CD14-positive monocyte (primary cell): ENCODE results near the gene NRG3. TPM values are rescaled to one million over a fixed set of nuclear protein-coding genes. Genes with fewer than 3 reads are reported as not detected.
"Not testable (repeated sequence)": the region's sequence is repeated elsewhere in the genome, so short reads cannot be mapped to it uniquely, and the experiment has no call there.

Experiments
- DNase-seq, 3 donors: peaks; one replicate each; pipeline ENCODE4 v3.0.0-alpha.2; 2011 to 2022
- H2AFZ ChIP-seq: 2 replicates; pipeline ENCODE4 v1.6.0; 2012; ENCODE audit warnings: mild to moderate bottlenecking, low read depth, low read length, inconsistent platforms; ENCODE audit not compliant: insufficient read depth, poor library complexity, severe bottlenecking
- H3K27ac ChIP-seq, 2 donors: 1 replicate in 1 of 2; 2 replicates in 1 of 2; pipeline ENCODE4 v1.5.1; 2012 to 2013; ENCODE audit warnings: low read length in 2 of 2, control low read depth in 1 of 2, inconsistent platforms in 1 of 2, low read depth in 1 of 2, mild to moderate bottlenecking in 1 of 2
- H3K27me3 ChIP-seq, 2 donors: one replicate each; pipeline versions ENCODE4 v1.6.0 to v1.6.1; 2011 to 2013; ENCODE audit warnings: low read length in 2 of 2; ENCODE audit not compliant: control insufficient read depth in 2 of 2, insufficient read depth in 2 of 2
- H3K36me3 ChIP-seq, 2 donors: replicated peaks in 1 of 2; 1 replicate in 1 of 2; 2 replicates in 1 of 2; pipeline versions ENCODE4 v1.5.1 to v1.6.1; 2012 to 2013; ENCODE audit warnings: low read length in 2 of 2, control low read depth in 1 of 2, inconsistent platforms in 1 of 2, mild to moderate bottlenecking in 1 of 2; ENCODE audit not compliant: insufficient read depth in 2 of 2, control insufficient read depth in 1 of 2
- H3K4me1 ChIP-seq, 2 donors: 1 replicate in 1 of 2; 2 replicates in 1 of 2; pipeline versions ENCODE4 v1.5.1 to v1.6.1; 2012 to 2013; ENCODE audit warnings: low read length in 2 of 2, control low read depth in 1 of 2, inconsistent platforms in 1 of 2, mild to moderate bottlenecking in 1 of 2, moderate library complexity in 1 of 2; ENCODE audit not compliant: insufficient read depth in 2 of 2, control insufficient read depth in 1 of 2
- H3K4me2 ChIP-seq: replicated peaks from 2 replicates; pipeline ENCODE3; 2012; ENCODE audit warnings: low read length, moderate library complexity, mild to moderate bottlenecking; ENCODE audit not compliant: poor library complexity, severe bottlenecking; ENCODE audit errors: extremely low read depth
- H3K4me3 ChIP-seq, 3 experiments: fragments of 200-600 bp in 1 of 3; sonication (generic) in 1 of 3; replicated peaks in 1 of 3; 1 replicate in 2 of 3; 2 replicates in 1 of 3; pipeline ENCODE4 v1.5.1; 2011 to 2013; ENCODE audit warnings: low read length in 3 of 3, mild to moderate bottlenecking in 3 of 3, control low read depth in 2 of 3, low read depth in 2 of 3, inconsistent platforms in 1 of 3, moderate library complexity in 1 of 3
- H3K79me2 ChIP-seq: 2 replicates; pipeline ENCODE4 v1.6.0; 2012; ENCODE audit warnings: mild to moderate bottlenecking, control low read depth, inconsistent platforms, low read length, moderate library complexity; ENCODE audit not compliant: insufficient read depth
- H3K9ac ChIP-seq: 2 replicates; pipeline ENCODE4 v1.6.0; 2017; ENCODE audit warnings: low read length, mild to moderate bottlenecking; ENCODE audit not compliant: insufficient read depth, poor library complexity, severe bottlenecking
- H3K9me3 ChIP-seq, 2 donors: replicated peaks in 1 of 2; 1 replicate in 1 of 2; 2 replicates in 1 of 2; pipeline versions ENCODE4 v1.5.1 to v1.6.1; 2012 to 2013; ENCODE audit warnings: low read length in 2 of 2, control low read depth in 1 of 2; ENCODE audit not compliant: control insufficient read depth in 1 of 2, insufficient read depth in 1 of 2
- H4K20me1 ChIP-seq: 2 replicates; pipeline ENCODE4 v1.6.0; 2012; ENCODE audit warnings: mild to moderate bottlenecking, low read length, control low read depth, moderate library complexity; ENCODE audit not compliant: insufficient read depth
- H3K27ac Mint-ChIP-seq, 7 donors: one replicate each; pipeline ENCODE4 v1.8.0; 2020; ENCODE audit warnings: mild to moderate bottlenecking in 7 of 7, mixed read lengths in 7 of 7, moderate library complexity in 6 of 7, inconsistent platforms in 2 of 7
- H3K27me3 Mint-ChIP-seq, 3 donors: one replicate each; pipeline ENCODE4 v1.8.0; 2021 to 2022; ENCODE audit warnings: low read depth in 3 of 3, mild to moderate bottlenecking in 3 of 3, mixed read lengths in 3 of 3, moderate library complexity in 3 of 3, inconsistent platforms in 1 of 3
- H3K36me3 Mint-ChIP-seq, 2 donors: one replicate each; pipeline ENCODE4 v1.8.0; 2020; ENCODE audit warnings: mixed read lengths in 2 of 2, inconsistent platforms in 1 of 2, mild to moderate bottlenecking in 1 of 2
- H3K4me1 Mint-ChIP-seq: one replicate; pipeline ENCODE4 v1.8.0; 2020; ENCODE audit warnings: mild to moderate bottlenecking, mixed read lengths
- H3K4me3 Mint-ChIP-seq, 2 donors: one replicate each; pipeline ENCODE4 v1.8.0; 2020; ENCODE audit warnings: mild to moderate bottlenecking in 2 of 2, mixed read lengths in 2 of 2, moderate library complexity in 1 of 2
- H3K9me3 Mint-ChIP-seq, 7 donors: one replicate each; pipeline ENCODE4 v1.8.0; 2020 to 2022; ENCODE audit warnings: mixed read lengths in 7 of 7, mild to moderate bottlenecking in 6 of 7, moderate library complexity in 6 of 7, inconsistent platforms in 2 of 7
- WGBS: methylation state at CpG from one replicate; pipeline ENCODE4 v1.1.5; 2013; ENCODE audit warnings: missing lambda C conversion rate; ENCODE audit not compliant: insufficient coverage; 5-methylcytosine and 5-hydroxymethylcytosine counted together
- intact Hi-C, 2 donors: fragments of 100-400 bp; cut with micrococcal nuclease; formaldehyde crosslinking; loops; one replicate each; pipeline versions ENCODE4 v1.15.0 to v1.15.1; 2023
- polyA plus RNA-seq, 3 donors: library from polyadenylated mRNA; depleted of rRNA in 1 of 3; unstranded in 2 of 3; stranded (reverse) in 1 of 3; fragments of 300-500 nt in 2 of 3; fragments of >200 nt in 1 of 3; fragmentation: Illumina TruSeq in 2 of 3; gene quantifications; 1 replicate in 2 of 3; 2 replicates in 1 of 3; pipeline ENCODE4 v1.2.3, GENCODE V29; 2012 to 2021
- TF ChIP-seq, protein P1 (sequence below): fragments of 200-600 bp; IDR thresholded peaks from one replicate; pipeline ENCODE4 v1.8.0; 2022; ENCODE audit warnings: antibody characterized with exemption, mild to moderate bottlenecking

Gene NRG3
- polyA plus RNA-seq, 3 donors: not detected

- Mint-ChIP-seq H3K4me3 (no peak overlapping the region), H3K9me3 (peaks cover 0 to 4% (median 0%) of the 10 kb centered on the region in 7 donors), H3K27me3 (no peaks in the 10 kb centered on the region), H3K27ac (no peak overlapping the region), H3K36me3 (no peaks in the 10 kb centered on the region), H3K4me1 (no peaks in the 10 kb centered on the region)
- no peaks in the 10 kb centered on the region for H3K36me3 ChIP-seq
- H2AFZ ChIP-seq: no peak overlapping the region
- no peaks in the 10 kb centered on the region for H3K9me3 ChIP-seq
- H3K9ac ChIP-seq: no peak overlapping the region
- WGBS: 80% methylated on average over 2 of the region's 2 CpGs
- no peaks in the 10 kb centered on the region for H3K27me3 ChIP-seq
- no peaks in the 10 kb centered on the region for H3K4me1 ChIP-seq
- no peak for DNase-seq
- intact Hi-C loops: no loop called here
- H3K4me2 ChIP-seq: no peak overlapping the region
- TF ChIP-seq, protein P1, sequence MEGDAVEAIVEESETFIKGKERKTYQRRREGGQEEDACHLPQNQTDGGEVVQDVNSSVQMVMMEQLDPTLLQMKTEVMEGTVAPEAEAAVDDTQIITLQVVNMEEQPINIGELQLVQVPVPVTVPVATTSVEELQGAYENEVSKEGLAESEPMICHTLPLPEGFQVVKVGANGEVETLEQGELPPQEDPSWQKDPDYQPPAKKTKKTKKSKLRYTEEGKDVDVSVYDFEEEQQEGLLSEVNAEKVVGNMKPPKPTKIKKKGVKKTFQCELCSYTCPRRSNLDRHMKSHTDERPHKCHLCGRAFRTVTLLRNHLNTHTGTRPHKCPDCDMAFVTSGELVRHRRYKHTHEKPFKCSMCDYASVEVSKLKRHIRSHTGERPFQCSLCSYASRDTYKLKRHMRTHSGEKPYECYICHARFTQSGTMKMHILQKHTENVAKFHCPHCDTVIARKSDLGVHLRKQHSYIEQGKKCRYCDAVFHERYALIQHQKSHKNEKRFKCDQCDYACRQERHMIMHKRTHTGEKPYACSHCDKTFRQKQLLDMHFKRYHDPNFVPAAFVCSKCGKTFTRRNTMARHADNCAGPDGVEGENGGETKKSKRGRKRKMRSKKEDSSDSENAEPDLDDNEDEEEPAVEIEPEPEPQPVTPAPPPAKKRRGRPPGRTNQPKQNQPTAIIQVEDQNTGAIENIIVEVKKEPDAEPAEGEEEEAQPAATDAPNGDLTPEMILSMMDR: no peak
- H3K79me2 ChIP-seq: no peaks in the 10 kb centered on the region
- H3K4me3 ChIP-seq: no peak overlapping the region
- H4K20me1 ChIP-seq: no peaks in the 10 kb centered on the region
- H3K27ac ChIP-seq: no peak overlapping the region
These were observed 465.2 kb downstream of the NRG3 start for GRCh38 chr10:82340166-82340565.

DNA sequence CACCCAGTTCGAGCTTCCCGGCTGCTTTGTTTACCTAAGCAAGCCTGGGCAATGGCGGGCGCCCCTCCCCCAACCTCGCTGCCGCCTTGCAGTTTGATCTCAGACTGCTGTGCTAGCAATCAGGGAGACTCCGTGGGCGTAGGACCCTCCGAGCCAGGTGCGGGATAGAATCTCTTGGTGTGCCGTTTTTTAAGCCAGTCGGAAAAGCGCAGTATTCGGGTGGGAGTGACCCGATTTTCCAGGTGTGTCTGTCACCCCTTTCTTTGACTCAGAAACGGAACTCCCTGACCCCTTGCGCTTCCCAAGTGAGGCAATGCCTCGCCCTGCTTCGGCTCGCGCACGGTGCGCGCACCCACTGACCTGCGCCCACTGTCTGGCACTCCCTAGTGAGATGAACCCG, 474.6 kb downstream of the NRG3 start:
- H3K27ac ChIP-seq, DNase-seq, H3K4me3 Mint-ChIP-seq, H2AFZ ChIP-seq, H3K4me1 ChIP-seq, H3K27me3 ChIP-seq, H4K20me1 ChIP-seq, intact Hi-C loops, H3K79me2 ChIP-seq, H3K27me3 Mint-ChIP-seq, H3K36me3 ChIP-seq, H3K4me3 ChIP-seq, H3K4me2 ChIP-seq, H3K9me3 ChIP-seq, H3K4me1 Mint-ChIP-seq, H3K9ac ChIP-seq, H3K27ac Mint-ChIP-seq, H3K36me3 Mint-ChIP-seq: not testable (repeated sequence)
- WGBS: 94% methylated on average over 9 of the region's 26 CpGs
- peaks cover 0 to 11% (median 3%) of the 10 kb centered on the region in 7 donors for H3K9me3 Mint-ChIP-seq
